Coronary artery (tissue), 2 donors: ENCODE results near the gene GDAP2.

ENCODE experiments used
- DNase-seq: peaks from one replicate; pipeline ENCODE4 v3.0.0-alpha.2; 2017; ENCODE audit warnings: low spot score
- H3K27ac ChIP-seq, 2 donors: fragments of 200-600 bp; sonication (generic); one replicate each; pipeline ENCODE4 v1.5.1; 2016 to 2019
- H3K4me3 ChIP-seq: fragments of 200-600 bp; sonication (generic); 2 replicates; pipeline ENCODE4 v1.5.1; 2016; ENCODE audit warnings: mild to moderate bottlenecking, moderate library complexity
- TF ChIP-seq, protein P1 (sequence below): fragments of 200-600 bp; sonication (generic); IDR thresholded peaks from one replicate; pipeline ENCODE4 v1.5.1; 2019; ENCODE audit warnings: antibody characterized with exemption

Gene GDAP2

GRCh38 chr1:117964290-117965038, 35.0 kb upstream of the GDAP2 start:
- H3K27ac ChIP-seq: no peak overlapping the region
- no peak for DNase-seq
- TF ChIP-seq, protein P1, sequence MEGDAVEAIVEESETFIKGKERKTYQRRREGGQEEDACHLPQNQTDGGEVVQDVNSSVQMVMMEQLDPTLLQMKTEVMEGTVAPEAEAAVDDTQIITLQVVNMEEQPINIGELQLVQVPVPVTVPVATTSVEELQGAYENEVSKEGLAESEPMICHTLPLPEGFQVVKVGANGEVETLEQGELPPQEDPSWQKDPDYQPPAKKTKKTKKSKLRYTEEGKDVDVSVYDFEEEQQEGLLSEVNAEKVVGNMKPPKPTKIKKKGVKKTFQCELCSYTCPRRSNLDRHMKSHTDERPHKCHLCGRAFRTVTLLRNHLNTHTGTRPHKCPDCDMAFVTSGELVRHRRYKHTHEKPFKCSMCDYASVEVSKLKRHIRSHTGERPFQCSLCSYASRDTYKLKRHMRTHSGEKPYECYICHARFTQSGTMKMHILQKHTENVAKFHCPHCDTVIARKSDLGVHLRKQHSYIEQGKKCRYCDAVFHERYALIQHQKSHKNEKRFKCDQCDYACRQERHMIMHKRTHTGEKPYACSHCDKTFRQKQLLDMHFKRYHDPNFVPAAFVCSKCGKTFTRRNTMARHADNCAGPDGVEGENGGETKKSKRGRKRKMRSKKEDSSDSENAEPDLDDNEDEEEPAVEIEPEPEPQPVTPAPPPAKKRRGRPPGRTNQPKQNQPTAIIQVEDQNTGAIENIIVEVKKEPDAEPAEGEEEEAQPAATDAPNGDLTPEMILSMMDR: no peak
- H3K4me3 ChIP-seq: no peak overlapping the region

GRCh38 chr1:117959364-117959763, 29.9 kb upstream of the GDAP2 start:
- no peak for DNase-seq
- H3K27ac ChIP-seq: no peak overlapping the region
- H3K4me3 ChIP-seq: no peak overlapping the region
- TF ChIP-seq, protein P1: no peak

DNA sequence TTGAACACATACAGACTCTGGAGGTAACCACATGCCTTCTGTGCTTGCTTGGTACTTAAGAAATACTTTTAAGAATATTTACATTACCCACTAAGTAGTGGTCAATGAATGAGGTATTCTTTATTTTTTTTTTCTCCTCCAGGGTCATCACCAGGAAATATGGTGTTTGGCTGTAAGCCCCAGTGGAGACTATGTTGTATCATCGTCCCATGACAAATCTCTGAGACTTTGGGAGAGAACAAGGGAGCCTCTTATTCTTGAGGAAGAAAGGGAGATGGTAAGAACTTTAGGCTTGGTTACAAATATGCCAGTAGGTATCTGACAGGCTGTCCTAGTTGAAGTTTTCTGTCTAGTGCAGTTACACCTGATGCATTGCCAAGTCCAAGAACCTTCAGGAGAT, 23.0 kb upstream of the GDAP2 start:
- no peak for DNase-seq
- Histone ChIP-seq H3K4me3 (no peak overlapping the region), H3K27ac (no peak overlapping the region)
- TF ChIP-seq, protein P1: no peak

DNA sequence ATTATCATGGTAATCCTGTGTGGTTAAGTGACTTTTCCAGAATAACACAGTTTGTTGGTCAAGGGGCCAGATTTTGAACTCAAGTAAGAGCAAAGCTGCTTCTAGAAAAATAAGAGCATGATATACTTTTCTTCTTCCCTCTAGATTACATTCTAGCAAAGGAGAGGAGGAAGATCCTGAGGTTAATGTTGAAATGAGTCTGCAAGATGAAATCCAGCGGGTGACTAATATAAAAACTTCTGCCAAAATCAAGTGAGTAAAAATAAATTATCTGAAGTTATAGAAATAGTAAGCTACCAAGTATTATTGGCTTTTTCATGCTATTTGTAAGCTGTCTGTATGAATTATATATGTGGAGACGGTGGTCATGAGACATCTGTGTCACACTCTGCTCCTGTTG, 12.9 kb upstream of the GDAP2 start:
- TF ChIP-seq, protein P1: no peak
- Histone ChIP-seq H3K4me3 (no peak overlapping the region), H3K27ac (no peak overlapping the region)
- DNase-seq: no peak

- DNase-seq: no peak
- H3K4me3 ChIP-seq: no peak overlapping the region
- TF ChIP-seq, protein P1: no peak
- H3K27ac ChIP-seq: no peak overlapping the region
Measured at GRCh38 chr1:117933769-117934168, 4.3 kb upstream of the GDAP2 start.

DNA sequence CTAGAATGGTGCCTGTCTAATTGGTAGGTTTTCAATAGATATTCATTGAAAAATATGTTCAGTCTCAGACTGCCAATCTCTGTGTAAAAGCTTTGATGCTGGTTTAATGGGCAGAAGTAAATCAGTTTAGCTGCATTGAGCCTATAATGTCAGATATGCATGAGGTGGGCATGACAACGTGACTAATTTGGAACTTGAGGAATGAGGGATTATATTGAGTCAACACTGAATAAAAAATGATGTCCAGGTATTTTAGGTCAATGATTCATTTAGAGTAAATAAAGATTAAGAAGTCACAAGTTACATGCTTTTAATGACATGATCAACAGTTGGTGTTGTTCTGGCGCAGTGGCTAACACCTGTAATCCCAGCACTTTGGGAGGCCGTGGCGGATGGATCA, 3.2 kb upstream of the GDAP2 start:
- DNase-seq: no peak
- H3K27ac ChIP-seq: no peak overlapping the region
- H3K4me3 ChIP-seq: no peak overlapping the region
- TF ChIP-seq, protein P1: no peak

- Histone ChIP-seq H3K4me3 (peak overlapping the region; percentile 96), H3K27ac (no peak overlapping the region)
- DNase-seq: no peak
- TF ChIP-seq, protein P1: no peak
Measured at GRCh38 chr1:117930484-117930883, 1.1 kb upstream of the GDAP2 start.
